ENCODE data around the gene HOXD13.

Gene HOXD13

DNA sequence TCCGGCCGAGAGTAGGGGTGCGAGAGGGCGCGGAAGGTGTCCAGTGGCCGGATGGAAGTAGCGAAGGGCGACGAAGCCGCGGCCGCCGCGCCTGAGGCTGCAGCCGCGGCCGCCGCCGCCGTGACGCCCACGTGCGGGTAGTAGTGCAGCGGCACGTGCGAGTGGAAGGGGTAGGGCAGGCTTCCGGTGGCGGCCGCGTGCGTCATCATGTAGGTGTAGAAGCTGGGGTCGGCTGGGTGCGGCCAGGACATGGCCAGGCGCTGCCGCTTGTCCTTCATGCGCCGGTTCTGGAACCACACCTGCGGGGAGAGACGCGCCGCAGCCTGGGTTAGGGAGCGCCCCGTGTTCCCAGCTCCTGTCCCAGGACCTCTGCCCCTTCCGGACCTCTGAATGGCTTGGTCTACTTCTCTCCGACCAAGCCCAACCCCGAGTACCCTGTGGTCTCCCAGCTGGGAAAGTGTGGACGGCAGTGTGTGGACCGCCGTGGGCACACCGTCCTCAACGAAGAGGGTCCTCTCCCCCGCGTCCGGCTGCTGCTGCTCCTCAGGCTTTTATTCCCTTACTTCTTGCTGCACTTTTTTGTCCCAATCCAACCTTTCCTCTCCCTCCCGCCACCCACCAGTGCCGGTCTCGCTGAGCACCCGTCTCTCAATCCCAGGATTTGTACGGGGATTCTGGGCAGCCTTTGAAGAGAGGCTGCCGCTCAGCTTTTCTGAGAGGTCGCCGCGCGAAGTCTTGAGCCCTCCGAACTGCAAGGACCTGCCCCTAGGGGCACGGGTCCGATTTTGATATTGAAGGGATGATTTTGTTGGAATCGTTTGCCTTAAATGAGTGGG, 11.8 kb upstream of the HOXD13 start:
- no peak for DNase-seq
- Histone ChIP-seq H3K27me3 (ENCODE audit: insufficient read depth, low read length, poor library complexity) (no peaks in the 10 kb centered on the region), H2AFZ (ENCODE audit: low read depth, low read length) (no peak overlapping the region), H3K79me2 (ENCODE audit: insufficient read depth, low read length) (no peaks in the 10 kb centered on the region), H3K4me2 (ENCODE audit: insufficient read depth, low read length) (no peak overlapping the region), H3K36me3 (ENCODE audit: insufficient read depth, low read length) (no peaks in the 10 kb centered on the region), H3K27ac (ENCODE audit: low read length) (no peak overlapping the region), H3K4me1 (ENCODE audit: insufficient read depth, low read length) (no peaks in the 10 kb centered on the region), H4K20me1 (ENCODE audit: insufficient read depth, low read length) (no peaks in the 10 kb centered on the region), H3K9me3 (ENCODE audit: insufficient read depth, low read length, severe bottlenecking) (no peaks in the 10 kb centered on the region), H3K9ac (ENCODE audit: low read depth, low read length) (no peak overlapping the region), H3K4me3 (ENCODE audit: low read depth in 1 of 2, low read length in 2 of 2) (no peak overlapping the region)
- no peak for TF ChIP-seq EZH2 (IDR thresholded peaks at IDR 0.05; ENCODE audit: borderline replicate concordance, low read depth, low read length, severe bottlenecking)
- TF ChIP-seq CTCF (IDR thresholded peaks at IDR 0.05; ENCODE audit: borderline replicate concordance, extremely low read depth, low read length, poor library complexity, severe bottlenecking): no peak
- no peak for ATAC-seq (ENCODE audit: insufficient read depth, low read depth)

GRCh38 chr2:176081376-176081836, 11.1 kb upstream of the HOXD13 start:
- no peak overlapping the region for H3K27ac ChIP-seq (ENCODE audit: low read length)
- H3K9ac ChIP-seq (ENCODE audit: low read depth, low read length): no peak overlapping the region
- no peaks in the 10 kb centered on the region for H3K79me2 ChIP-seq (ENCODE audit: insufficient read depth, low read length)
- H3K9me3 ChIP-seq (ENCODE audit: insufficient read depth, low read length, severe bottlenecking): no peaks in the 10 kb centered on the region
- DNase-seq (no peak), ATAC-seq (ENCODE audit: insufficient read depth, low read depth) (no peak)
- H2AFZ ChIP-seq (ENCODE audit: low read depth, low read length): no peak overlapping the region
- no peak for TF ChIP-seq CTCF (IDR thresholded peaks at IDR 0.05; ENCODE audit: borderline replicate concordance, extremely low read depth, low read length, poor library complexity, severe bottlenecking)
- TF ChIP-seq EZH2 (IDR thresholded peaks at IDR 0.05; ENCODE audit: borderline replicate concordance, low read depth, low read length, severe bottlenecking): no peak
- H3K4me1 ChIP-seq (ENCODE audit: insufficient read depth, low read length): peaks cover 5% of the 10 kb centered on the region; the same call in 1 of the 2 replicates
- H4K20me1 ChIP-seq (ENCODE audit: insufficient read depth, low read length): no peaks in the 10 kb centered on the region
- H3K4me3 ChIP-seq (ENCODE audit: low read depth in 1 of 2, low read length in 2 of 2): no peak overlapping the region
- no peaks in the 10 kb centered on the region for H3K27me3 ChIP-seq (ENCODE audit: insufficient read depth, low read length, poor library complexity)
- no peak overlapping the region for H3K4me2 ChIP-seq (ENCODE audit: insufficient read depth, low read length)
- H3K36me3 ChIP-seq (ENCODE audit: insufficient read depth, low read length): no peaks in the 10 kb centered on the region

- no peak for TF ChIP-seq CTCF (IDR thresholded peaks at IDR 0.05; ENCODE audit: borderline replicate concordance, extremely low read depth, low read length, poor library complexity, severe bottlenecking)
- TF ChIP-seq EZH2 (IDR thresholded peaks at IDR 0.05; ENCODE audit: borderline replicate concordance, low read depth, low read length, severe bottlenecking): no peak
- Histone ChIP-seq H3K9me3 (ENCODE audit: insufficient read depth, low read length, severe bottlenecking) (no peaks in the 10 kb centered on the region), H2AFZ (ENCODE audit: low read depth, low read length) (no peak overlapping the region), H3K36me3 (ENCODE audit: insufficient read depth, low read length) (no peaks in the 10 kb centered on the region), H3K9ac (ENCODE audit: low read depth, low read length) (no peak overlapping the region), H3K27ac (ENCODE audit: low read length) (no peak overlapping the region), H3K4me2 (ENCODE audit: insufficient read depth, low read length) (no peak overlapping the region), H3K4me1 (ENCODE audit: insufficient read depth, low read length) (peaks cover 6% of the 10 kb centered on the region; the same call in 1 of the 2 replicates), H3K4me3 (ENCODE audit: low read depth in 1 of 2, low read length in 2 of 2) (no peak overlapping the region), H3K27me3 (ENCODE audit: insufficient read depth, low read length, poor library complexity) (no peaks in the 10 kb centered on the region), H3K79me2 (ENCODE audit: insufficient read depth, low read length) (no peaks in the 10 kb centered on the region), H4K20me1 (ENCODE audit: insufficient read depth, low read length) (no peaks in the 10 kb centered on the region)
- no peak for ATAC-seq (ENCODE audit: insufficient read depth, low read depth)
- DNase-seq: no peak
Observed at GRCh38 chr2:176081837-176082524, 10.5 kb upstream of the HOXD13 start.

Measured in DND-41 (cell line).